ENCODE data around the gene HSDL2.
"Not testable (repeated sequence)": the region's sequence is repeated elsewhere in the genome, so short reads cannot be mapped to it uniquely, and the experiment has no call there.

The HSDL2 gene

GRCh38 chr9:112366591-112366990 lies 13.3 kb upstream of the HSDL2 start:
- DNase-seq (ENCODE audit: low read depth): no peak

GRCh38 chr9:112367465-112367864 lies 12.4 kb upstream of the HSDL2 start:
- no peak for DNase-seq (ENCODE audit: low read depth)

- DNase-seq (ENCODE audit: low read depth): no peak
These were observed 10.1 kb upstream of the HSDL2 start for GRCh38 chr9:112369817-112370216.

- no peak for DNase-seq (ENCODE audit: low read depth)
These were observed 8.8 kb upstream of the HSDL2 start for GRCh38 chr9:112371060-112371459.

- DNase-seq (ENCODE audit: low read depth): not testable (repeated sequence)
These were observed 6.2 kb upstream of the HSDL2 start for GRCh38 chr9:112373666-112374065.

GRCh38 chr9:112374232-112374631 lies 5.7 kb upstream of the HSDL2 start:
- DNase-seq (ENCODE audit: low read depth): not testable (repeated sequence)

GRCh38 chr9:112375361-112375760 lies 4.5 kb upstream of the HSDL2 start:
- no peak for DNase-seq (ENCODE audit: low read depth)

GRCh38 chr9:112377087-112377486 lies 2.8 kb upstream of the HSDL2 start:
- no peak for DNase-seq (ENCODE audit: low read depth)

GRCh38 chr9:112377684-112378327 lies 2.1 kb upstream of the HSDL2 start:
- DNase-seq (ENCODE audit: low read depth): no peak

- no peak for DNase-seq (ENCODE audit: low read depth)
These were observed 1.4 kb upstream of the HSDL2 start for GRCh38 chr9:112378328-112379176.

- DNase-seq (ENCODE audit: low read depth): peak; percentile 95
These were observed 469 bp upstream of the HSDL2 start for GRCh38 chr9:112379177-112380101.

GRCh38 chr9:112380825-112381221 lies 915 bp downstream of the HSDL2 start:
- DNase-seq (ENCODE audit: low read depth): no peak

- no peak for DNase-seq (ENCODE audit: low read depth)
These were observed 2.2 kb downstream of the HSDL2 start for GRCh38 chr9:112382066-112382465.

GRCh38 chr9:112382501-112383364 lies 2.8 kb downstream of the HSDL2 start:
- no peak for DNase-seq (ENCODE audit: low read depth)

GRCh38 chr9:112384219-112384618 lies 4.3 kb downstream of the HSDL2 start:
- DNase-seq (ENCODE audit: low read depth): no peak

GRCh38 chr9:112384690-112385089 lies 4.8 kb downstream of the HSDL2 start:
- DNase-seq (ENCODE audit: low read depth): no peak

- DNase-seq (ENCODE audit: low read depth): no peak
These were observed 7.2 kb downstream of the HSDL2 start for GRCh38 chr9:112387115-112387514.

- DNase-seq (ENCODE audit: low read depth): not testable (repeated sequence)
These were observed 10.0 kb downstream of the HSDL2 start for GRCh38 chr9:112389897-112390296.

GRCh38 chr9:112391936-112392560 lies 12.1 kb downstream of the HSDL2 start:
- not testable (repeated sequence) for DNase-seq (ENCODE audit: low read depth)

- not testable (repeated sequence) for DNase-seq (ENCODE audit: low read depth)
These were observed 13.2 kb downstream of the HSDL2 start for GRCh38 chr9:112393146-112393545.

GRCh38 chr9:112396416-112396815 lies 16.5 kb downstream of the HSDL2 start:
- DNase-seq (ENCODE audit: low read depth): no peak

All from HS-5 (cell line).